Suprapubic skin (tissue), 3 donors: ENCODE data around the gene TMEM207.

Experiments used
- CTCF ChIP-seq, 2 donors: fragments of 200-600 bp in 1 of 2; fragments of 450-650 bp in 1 of 2; sonication (generic) in 1 of 2; IDR thresholded peaks; one replicate each; pipeline ENCODE4 v1.5.1; 2016 to 2019; ENCODE audit warnings: antibody characterized with exemption in 2 of 2, mild to moderate bottlenecking in 1 of 2, moderate library complexity in 1 of 2
- POLR2A ChIP-seq, 2 donors: fragments of 450-650 bp; IDR thresholded peaks; one replicate each; pipeline ENCODE4 v1.6.1; 2017; ENCODE audit warnings: antibody characterized with exemption in 2 of 2, mild to moderate bottlenecking in 2 of 2, moderate library complexity in 2 of 2

- TF ChIP-seq CTCF (IDR thresholded peaks at IDR 0.05) (no peak), POLR2A (IDR thresholded peaks at IDR 0.05) (no peak)
These were observed 17.5 kb downstream of the TMEM207 start for GRCh38 chr3:190432216-190432615.
